HG03469 (cell line): ENCODE results near the gene ARHGAP24.

Experiments used
- ATAC-seq: cut with Tn5 transposase; IDR thresholded peaks from one replicate; pipeline ENCODE4 v1.9.1; 2021; ENCODE audit warnings: mild to moderate bottlenecking, moderate library complexity, moderate number of reproducible peaks; ENCODE audit not compliant: unreplicated experiment

ARHGAP24 gene

DNA sequence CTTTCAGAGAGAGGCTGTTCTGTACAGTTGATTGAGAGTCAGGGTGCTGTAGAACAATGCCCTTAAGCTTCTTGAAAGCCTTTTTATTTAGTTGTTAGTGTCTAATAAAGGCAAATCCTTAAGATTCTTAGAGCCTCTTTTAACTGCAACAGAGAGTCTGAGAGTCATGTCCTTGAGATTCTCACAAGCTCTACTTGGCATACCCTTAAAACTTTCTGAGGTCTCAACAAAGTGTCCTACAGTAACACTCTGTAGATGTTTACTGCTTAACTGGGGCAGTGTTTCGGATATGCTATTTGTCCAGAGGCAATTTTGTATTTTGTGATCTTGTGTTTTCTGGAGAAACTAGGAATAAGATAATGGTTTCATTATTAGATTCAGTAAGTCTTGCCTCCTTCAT is 209.7 kb downstream of the ARHGAP24 start:
- no peak for ATAC-seq

DNA sequence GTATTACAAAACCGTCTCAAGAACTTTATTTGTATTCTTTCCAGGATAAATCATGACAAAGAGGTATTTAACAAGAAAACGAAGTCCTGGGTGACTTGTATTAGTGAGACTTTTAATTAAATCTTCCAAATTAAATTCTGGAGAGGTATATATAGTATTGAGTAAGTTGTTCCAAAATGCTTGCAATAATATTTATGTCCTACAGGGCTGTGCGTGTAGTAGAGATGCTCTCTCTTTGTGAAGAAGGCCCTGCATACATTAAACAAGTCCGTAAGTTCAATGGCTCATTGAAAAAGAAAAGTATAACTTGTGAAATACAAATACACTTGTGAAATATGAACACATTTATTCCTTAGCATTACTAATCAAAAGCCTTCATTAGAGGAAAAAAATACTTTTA is 211.4 kb downstream of the ARHGAP24 start:
- ATAC-seq = no peak

DNA sequence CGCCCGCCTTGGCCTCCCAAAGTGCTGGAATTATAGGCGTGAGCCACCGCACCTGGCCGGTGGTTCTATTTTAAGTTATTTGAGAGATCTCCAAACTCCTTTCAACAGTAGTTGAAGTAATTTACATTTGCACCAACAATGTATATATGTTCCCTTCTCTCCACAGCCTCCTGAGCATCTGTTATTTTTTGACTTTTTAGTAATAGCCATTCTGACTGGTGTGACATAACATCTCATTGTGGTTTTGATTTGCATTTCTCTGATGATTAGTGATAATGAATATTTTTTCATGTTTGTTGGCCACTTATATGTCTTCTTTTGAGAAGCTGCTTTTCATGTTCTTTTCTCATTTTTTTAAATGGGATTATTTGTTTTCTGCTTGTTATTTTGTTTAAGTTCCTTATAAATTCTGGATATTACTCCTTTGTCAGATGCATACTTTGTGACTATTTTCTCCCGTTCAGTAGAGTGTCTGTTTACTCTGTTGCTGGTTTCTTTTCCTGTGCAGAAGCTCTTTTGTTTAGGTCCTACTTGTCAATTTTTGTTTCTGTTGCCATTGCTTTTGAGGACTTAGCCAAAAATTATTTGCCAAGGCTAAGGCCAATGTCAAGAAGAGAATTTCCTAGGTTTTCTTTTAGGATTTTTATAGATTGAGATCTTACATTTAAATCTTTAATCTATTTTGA is 213.2 kb downstream of the ARHGAP24 start:
- no peak for ATAC-seq

DNA sequence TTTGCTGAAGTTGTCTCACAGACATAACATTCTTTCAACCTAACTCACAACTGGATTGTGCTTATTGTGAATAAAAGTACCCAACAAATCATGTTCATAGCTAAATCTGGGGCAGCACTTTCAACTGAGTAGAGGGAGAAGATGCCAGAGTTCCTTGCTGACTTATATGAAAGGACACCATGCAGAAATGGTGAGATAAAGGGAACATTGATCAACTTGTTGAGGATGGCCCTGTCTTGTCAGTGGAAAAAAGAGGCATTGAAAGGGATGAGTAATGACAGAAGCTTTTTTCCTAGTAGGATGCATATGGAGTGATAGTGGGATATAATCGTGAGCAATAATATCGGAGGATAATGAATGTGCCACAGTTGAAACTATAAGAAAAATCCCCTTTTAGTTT is 221.7 kb downstream of the ARHGAP24 start:
- ATAC-seq = no peak

DNA sequence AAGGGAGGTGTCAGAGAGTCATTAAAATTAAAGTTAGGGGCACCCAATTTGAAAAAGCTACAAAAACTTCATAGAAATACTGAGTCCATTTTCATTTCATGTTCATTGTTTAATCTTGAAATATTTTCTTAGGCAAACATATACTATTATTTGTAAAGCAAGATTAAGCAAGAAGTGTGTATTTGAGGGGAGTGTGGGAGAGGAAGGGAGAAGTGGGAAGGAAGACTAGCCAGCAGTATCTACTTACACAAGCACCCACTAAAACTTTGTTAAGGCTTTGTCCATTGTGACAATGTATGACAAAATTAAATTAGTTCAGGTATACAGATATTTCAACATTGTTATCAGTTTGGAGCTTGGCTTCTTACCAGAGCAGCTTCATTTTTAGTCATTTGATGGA is 222.9 kb downstream of the ARHGAP24 start:
- ATAC-seq = no peak

DNA sequence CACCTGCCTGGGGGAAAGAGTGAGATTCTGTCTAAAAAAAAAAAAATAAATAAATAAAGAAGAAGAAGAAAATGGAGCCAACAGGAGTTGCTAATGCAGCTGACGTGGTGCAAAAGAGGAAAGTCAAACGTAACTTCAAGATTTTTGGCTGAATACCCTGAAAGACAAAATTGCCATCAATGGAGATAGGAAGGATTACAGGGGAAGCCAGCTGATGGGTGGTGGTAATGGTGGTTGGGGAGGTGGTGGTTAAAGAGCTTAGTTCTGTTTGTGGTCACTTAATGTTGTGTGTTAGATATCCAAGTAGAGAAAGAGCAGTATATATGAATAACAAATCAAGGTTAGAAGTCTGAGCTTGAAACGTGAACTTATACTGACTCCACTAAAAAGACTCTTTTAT is 225.4 kb downstream of the ARHGAP24 start:
- no peak for ATAC-seq

DNA sequence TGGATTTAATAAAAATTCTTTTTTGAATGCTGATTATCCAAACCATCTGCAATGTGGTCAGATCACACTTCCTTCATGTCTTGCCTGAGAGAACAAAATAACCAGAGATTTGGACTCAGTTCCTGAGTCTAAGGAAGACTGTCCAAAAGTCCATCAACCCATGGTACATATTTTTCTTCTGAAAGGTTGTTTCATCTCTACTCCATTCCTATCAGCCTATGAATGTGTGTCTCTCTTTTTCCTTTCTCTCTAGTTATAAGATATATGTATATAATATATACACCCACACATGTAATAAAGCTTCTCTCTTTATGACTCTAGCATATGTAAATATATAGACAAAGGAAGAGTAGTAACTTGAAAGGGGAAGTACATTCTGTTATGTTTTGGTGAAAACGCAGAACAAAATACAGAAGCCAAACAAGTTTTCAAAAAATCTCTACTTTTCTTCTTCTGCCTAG is 226.9 kb downstream of the ARHGAP24 start:
- peak; percentile 100 for ATAC-seq

DNA sequence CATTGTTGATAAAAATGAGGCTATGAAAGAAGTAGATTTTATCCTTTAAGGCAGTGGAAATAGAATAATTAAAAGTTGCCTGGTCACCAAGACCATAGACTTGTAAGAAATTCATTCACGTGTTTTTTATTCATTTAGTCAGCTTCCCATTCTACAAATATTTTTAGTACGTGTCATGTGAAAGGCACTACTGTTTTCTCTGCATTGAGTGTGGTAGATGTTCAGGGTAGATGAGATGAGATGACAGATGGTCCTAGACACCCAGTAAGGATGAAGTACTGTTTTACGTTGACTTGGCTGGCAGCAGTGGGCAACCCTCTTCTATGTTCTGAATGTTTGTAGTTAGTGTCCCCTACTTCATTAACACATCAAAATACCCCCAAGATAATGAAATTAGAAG is 228.1 kb downstream of the ARHGAP24 start:
- no peak for ATAC-seq

DNA sequence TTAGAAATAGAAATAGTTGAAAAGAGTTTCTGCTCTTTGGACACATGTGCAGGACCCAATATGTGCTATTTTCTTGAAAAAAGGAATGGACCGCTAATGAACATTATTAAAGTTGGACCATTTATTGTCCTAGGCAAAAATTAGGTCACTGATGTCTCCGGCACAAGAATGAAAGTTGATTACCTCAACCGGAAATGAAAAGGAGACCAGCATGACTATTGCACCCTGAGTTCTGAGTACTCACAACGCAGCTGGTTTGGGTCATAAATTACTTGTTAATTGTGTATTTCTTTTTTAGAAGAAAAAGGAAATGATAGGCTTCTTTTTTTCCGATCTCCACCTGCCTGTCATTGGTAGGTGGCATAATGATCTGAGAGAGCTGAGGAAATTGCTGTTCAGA is 232.7 kb downstream of the ARHGAP24 start:
- ATAC-seq = peak; percentile 83

DNA sequence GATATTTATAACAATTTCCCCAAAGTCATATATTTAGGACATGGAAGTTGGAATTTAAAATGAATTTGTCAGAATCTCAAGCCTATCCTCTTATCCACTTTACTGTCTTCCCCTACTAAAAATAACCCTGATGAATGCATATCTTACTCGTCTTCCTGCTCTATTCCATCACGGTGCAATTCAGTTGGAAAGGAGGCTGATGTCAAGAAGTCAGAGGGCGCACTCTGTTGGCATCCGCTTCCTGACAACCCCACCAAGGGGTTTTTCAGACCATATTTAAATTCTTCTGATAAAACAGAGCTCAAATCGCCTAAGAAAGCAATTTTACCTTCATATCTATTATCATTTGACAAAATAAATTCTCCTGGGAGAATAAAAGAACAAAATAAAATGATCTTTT is 233.5 kb downstream of the ARHGAP24 start:
- ATAC-seq = no peak

DNA sequence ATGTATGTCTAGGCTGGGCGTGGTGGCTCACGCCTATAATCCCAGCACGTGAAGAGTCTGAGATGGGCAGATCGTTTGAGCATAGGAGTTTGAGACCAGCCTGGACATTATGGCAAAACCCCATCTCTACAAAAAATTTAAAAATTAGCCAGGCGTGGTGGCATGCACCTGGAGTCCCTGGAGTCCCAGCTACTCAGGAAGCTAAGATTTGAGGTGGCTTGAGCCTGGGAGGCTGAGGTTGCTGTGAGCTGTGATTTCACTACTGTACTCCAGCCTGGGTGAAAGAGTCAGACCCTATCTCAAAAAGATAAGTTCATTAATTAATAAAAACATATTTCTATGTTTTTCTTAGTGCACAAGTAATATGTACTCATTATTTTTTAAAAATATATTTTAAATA is 238.1 kb downstream of the ARHGAP24 start:
- ATAC-seq = no peak

DNA sequence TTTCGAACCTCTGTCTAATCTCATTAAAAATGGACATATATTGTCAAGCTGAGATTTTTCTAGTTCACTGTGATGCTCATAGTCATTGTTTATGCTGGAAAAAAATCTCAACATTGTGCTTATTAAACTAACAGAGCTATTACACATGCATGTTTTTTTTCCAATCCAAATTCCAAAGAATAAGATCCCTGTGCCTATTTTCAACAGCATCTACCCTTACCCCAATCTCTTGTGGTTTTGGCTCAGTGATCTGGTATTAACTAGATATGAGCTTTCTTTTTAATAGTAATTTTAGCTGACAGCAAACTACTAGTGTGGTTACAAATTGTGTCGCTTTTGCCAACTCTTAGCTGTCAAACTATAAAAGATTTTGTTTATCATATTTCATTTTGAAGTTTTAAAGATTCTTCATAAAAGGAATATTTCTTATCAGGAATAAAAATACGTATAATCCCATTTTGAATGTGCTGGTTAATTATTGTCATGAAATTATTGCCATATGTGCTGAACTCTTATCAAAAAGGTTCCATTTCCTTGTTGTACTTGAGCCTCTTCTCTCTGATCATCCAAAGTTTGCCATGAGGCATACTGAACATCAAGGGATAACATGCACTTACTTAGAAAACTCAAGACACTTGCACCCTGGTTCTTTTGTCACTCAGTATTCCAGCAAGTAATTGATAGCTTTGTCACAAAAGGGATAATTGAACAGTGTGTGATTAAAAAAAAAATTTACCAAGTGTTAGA is 241.2 kb downstream of the ARHGAP24 start:
- no peak for ATAC-seq

DNA sequence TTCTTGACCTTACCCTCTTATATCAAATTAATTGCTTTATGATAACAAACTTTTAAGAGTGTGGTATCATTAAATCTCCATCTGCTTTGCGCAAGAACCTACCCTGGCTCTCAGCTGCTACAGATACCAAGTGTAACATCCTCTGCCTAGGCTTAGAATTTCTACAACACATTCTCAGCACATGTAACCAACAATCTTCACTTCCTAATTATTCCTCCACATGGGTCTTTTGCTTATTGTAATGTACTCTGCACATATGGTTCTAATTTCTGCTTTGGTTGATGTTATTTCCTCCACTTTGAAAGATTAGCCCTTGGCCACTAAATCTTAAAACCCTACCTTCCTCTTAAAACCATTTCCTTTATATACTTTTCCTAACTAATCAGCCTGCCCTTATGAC is 242.4 kb downstream of the ARHGAP24 start:
- no peak for ATAC-seq

DNA sequence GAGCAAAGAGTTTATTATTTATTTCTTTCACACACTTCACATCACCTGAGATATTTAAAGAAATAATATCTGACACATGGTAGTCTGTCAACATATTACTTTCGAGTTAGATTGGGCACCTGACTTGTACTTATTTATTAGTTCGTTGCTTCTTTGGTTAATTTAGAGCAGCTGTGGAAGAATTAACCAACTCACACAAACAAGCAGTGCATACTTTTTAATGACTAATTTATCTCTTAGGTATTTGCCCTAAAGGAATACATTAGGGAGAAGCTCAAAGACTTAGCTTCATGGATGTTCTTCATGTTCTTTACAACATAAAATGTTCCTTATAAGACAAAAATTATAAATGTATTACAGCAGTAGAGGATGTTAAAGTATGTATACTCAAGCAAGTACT is 242.9 kb downstream of the ARHGAP24 start:
- ATAC-seq = no peak

DNA sequence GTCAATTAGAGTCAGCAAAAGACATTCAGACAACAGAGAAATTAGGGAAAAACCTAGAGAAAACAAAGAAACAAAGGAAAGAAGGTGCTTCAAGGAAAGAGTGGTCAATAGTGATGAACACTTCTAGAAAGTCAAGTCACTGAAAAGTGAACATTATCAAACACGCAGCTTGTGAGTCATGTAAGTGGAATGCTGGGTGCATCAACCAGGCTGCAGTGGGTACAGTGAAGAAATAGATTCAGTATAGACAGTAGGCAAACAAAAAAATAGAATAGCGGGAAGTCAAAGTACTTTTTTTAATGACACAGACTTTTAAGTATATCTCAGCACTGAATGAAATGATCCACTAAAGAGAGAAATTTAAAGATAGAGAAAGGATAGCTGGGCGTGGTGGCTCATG is 245.8 kb downstream of the ARHGAP24 start:
- no peak for ATAC-seq

DNA sequence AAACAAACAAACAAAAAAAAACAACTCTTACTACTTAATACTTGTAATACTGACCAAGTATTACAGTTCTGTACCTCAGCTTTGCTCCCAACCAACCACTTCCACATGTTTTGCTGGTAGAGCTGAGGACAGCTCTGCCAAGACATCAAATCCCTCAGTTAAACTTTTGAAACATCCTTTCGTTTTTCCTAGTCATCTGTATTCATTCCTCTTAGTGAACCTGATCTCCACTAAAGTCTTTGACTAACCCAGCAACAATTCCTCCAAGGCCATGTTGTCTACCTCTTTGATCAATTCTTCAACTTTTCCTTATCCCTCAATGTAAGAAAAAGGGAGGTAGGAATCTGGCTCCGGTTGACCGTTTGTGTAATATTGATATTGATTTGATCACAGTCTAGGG is 247.5 kb downstream of the ARHGAP24 start:
- no peak for ATAC-seq

DNA sequence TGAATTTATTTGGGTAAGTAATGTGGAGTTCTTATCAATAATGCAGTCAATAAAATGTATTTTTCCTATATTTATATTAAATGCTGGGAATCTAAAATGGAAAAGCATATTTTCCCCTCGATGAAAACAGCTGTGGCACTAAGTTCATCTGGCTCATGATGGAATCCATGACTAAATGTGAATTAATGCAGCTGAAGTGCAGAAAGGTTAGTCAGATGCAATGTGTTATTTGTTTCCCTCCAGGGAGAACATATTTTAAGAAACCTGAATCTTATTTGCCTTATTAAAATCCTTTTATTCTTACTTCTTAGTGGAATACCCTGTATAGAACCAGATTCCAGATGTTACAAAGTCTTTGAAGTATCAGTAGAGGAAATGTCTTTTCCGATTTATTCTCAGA is 247.9 kb downstream of the ARHGAP24 start:
- ATAC-seq = no peak

DNA sequence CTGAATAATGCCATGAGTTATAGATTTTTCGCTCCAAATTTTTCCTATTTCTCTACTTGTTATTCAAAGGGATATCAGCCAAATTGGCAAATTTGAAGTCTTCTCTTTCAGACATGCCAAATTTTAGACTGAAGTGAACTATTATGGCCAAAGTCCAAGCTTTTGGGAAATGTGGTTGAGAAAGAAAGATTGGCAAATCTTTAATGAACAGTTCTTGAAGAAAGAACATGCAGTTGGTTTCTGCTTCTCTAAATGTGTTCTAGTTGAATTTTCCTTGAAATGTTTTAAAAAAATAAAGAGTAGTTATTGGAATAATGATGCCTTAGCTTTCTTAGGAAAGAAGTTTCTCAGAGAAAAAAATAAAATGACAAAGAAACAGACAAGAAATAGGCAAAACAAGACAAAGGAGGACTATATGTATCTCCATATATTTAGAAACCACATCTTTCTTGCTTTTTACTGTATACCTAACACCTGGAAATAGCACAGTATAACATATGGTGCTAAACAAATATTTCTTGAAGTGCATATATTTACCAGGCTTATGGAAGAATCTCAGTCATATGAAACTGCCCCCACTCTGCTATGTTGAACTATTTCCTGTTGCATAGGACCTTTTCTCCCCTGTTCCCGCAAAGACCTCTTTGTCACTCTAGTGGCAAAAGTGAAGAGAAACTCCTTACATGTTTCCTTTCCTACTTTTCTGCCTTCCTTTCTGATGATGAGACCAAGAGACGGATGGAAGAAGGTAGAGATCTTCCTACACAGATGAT is 250.0 kb downstream of the ARHGAP24 start:
- ATAC-seq = peak; percentile 19

DNA sequence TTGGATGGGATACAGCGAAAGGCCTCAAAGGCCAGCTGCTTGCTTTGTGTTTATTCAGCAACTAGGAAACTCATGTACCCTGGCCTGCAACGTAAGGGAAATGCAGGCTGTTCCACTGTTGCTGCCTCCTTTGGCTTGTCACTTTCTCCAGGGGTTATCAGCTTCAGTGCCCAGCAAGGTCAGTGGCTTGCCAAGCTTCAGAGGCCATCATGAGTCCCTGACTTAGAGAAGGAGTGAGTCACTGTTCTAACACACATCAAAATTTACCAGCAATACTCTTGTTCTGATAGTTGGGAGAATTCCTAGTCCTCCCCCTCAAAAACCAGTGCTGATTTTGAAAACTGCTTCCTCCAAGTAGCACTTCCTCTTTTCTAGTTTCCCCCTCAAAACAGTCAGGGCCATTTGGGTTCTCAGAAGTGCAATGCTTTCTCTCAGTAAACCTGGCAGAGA is 250.8 kb downstream of the ARHGAP24 start:
- ATAC-seq = peak; percentile 83

DNA sequence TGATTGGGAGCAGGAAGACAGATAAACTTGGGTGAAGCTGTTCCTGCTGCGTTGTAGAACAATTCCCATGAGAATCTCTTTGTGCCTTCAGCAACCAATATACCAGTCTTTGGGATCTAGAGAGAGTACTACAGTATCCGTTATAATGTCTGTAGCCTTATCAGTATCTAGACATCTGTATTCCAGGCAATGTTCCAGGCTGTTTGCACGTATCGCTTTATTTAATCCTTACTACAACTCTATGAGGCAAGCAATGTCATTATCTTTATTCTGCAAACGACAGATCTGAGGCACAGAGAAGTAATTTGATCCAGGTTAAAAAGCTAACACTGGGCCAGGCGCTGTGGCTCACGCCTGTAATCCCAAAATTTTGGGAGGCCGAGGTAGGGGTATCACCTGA is 251.6 kb downstream of the ARHGAP24 start:
- ATAC-seq = no peak

DNA sequence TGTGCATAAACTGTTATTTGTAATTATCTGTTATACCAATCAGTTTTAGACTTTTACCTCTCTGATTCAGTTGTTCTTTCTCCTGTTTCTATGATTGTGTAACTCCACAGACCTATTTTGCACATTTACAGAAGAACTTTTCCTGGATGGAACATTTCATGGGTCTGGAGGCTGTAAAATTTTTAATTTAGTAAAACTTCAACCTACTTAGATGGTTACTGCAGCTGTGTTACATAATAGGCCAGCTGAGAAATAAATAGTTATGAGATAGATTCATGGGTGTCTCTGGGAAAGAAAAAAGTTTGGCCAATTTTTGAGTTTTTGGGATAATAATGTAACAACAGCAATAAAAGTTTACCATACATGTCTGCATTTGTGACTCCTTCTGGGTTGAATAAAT is 253.5 kb downstream of the ARHGAP24 start:
- no peak for ATAC-seq

DNA sequence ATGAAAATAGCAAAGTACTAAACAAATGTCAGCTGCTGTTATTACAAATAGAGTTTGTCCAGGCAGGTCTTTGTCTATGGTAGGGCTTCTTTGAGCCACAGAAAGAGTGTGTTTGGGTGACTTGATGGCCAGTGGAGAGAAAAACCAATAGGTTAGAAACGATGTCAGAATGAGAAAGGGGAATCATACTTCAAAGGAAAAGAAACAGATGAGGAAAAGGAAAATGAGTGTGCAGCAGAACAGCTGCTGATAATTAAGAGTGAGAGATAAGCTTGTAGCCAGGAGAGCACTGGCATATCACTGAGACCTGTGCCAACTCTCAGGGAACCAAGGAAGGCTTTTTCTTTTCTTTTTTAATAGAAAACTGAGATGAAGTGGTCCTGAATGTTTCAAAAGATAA is 257.2 kb downstream of the ARHGAP24 start:
- ATAC-seq = peak; percentile 41
